Stimulated activated CD4-positive, alpha-beta T cell treated with anti-CD3 and anti-CD28 coated beads, Interleukin-1b, Interleukin-23, amount 100 ng/mL, for 48 hours (primary cell): ENCODE measurements around the gene DENND4C.

ENCODE experiments used
- DNase-seq: peaks from one replicate; pipeline ENCODE4 v3.0.0-alpha.2; 2020

The DENND4C gene

DNA sequence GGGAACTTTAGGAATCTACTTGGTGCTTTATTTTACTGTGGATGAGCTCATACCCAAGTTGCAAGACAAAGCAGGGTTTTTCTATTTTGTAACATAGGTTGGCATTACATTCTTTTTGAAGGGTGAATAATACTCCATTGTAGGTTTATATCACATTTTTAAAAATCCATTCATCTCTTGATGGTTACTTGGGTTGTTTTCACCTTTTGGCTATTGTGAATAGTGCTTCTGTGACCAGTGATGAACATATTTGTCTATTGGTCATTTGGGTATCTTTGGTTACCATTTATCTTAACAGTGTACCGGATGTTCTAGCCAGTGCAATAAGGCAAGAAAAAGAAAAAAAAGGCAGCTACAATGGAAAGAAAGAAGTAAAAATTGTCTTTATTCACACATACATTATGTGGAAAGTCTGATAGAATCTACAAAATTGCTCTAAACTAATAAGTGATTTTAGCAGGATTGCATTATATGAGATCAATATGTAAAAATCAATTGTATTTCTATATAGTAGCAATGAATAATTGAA is 40.0 kb downstream of the DENND4C start:
- no peak for DNase-seq

DNA sequence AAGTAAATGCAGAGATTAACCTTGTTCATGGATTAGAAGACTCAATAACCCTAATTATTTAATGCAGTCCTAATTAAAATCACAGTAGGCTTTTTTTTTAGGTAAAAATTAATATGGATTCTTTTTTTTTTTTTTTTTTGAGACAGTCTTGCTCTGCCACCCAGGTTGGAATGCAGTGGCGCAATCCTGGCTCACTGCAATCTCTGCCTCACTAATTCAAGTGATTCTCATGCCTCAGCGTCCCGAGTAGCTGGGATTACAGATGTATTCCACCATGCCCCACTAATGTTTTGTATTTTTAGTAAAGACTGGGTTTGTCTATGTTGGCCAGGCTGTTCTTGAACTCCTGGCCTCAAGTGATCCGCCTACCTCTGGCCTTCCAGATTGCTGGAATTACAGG is 40.6 kb downstream of the DENND4C start:
- DNase-seq: no peak

DNA sequence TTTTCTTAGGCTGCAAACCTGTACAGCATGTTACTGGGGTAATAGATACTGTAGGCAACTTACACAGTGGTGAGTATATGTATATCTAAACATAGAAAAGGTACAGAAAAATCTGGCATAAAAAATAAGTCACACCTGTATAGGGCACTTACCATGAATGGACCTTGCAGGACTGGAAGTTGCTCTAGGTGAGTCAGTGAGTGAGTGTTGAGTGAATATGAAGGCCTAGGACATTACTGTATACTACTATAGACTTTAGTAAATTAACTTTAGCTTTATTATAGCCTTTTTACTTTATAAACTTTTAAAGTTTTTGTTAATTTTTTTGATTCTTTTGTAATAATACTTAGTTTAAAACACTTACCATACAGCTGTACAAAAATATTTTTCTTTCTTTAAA is 51.3 kb downstream of the DENND4C start:
- no peak for DNase-seq

DNA sequence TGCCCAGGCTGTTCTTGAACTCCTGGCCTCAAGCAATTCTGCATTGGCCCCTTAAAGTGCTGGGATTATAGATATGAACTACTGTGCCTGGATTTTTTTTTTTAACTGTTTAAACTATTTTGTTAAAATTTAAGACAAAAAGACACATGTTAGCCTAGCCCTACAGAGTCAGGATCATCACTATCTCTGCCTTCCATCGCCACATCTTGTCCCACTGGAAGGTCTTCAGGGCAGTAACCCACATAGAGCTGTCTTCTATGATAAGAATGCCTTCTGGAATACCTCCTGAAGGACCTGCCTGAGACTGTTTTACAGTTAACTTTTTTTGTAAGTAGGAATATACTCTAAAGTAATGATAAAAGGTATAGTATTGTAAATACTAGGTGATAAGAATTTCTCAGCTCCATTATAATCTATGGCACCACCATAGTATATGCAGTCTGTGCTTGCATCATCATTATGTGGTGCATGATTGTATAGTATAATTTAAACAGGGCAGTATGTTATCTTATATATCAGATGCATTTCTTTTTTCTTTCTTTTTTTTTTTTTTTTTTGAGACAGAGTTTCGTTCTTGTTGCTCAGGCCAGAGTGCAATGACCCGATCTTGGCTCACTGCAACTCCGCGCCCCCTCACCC is 52.7 kb downstream of the DENND4C start:
- DNase-seq: no peak

DNA sequence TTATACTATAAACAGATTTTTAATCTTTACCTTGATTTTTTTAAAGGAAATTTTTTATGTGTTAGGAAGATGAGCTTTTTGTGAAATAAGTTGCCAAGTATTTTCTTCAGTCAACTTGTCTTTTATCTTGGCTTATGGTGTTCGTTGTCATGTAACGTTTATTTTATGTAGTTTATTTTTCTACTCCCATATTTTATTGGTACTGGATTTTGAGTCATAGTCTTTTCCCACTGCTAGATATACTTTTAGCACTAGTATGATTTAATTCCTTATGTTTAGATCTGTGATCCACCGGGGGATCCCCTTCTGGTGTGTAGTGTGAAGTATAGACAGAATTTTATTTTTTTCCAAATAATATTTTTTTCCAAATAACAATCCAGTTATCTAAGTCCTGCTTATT is 54.2 kb downstream of the DENND4C start:
- DNase-seq: no peak

DNA sequence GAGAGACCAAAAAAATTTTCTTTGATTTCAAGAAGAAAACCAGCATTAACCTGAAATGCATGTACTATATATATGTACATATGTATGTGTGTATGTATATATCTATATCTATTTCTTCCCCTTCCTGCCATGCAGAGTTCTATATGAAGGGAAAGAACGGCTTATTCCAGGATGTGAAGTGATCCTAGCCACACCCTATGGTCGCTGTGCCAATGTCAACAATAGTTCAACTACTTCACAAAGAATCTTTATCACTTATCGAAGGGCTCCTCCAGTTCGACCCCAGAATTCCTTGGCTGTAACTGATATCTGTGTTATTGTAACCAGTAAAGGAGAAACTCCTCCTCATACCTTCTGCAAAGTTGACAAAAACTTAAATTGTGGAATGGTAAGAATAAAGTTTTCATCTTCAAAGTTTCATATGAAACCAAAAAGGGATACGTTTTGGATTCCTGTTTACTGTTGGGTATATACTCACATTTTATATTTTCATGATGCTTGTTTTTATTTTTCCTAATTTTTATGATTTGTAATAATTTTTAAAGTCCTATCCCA is 56.2 kb downstream of the DENND4C start:
- no peak for DNase-seq

DNA sequence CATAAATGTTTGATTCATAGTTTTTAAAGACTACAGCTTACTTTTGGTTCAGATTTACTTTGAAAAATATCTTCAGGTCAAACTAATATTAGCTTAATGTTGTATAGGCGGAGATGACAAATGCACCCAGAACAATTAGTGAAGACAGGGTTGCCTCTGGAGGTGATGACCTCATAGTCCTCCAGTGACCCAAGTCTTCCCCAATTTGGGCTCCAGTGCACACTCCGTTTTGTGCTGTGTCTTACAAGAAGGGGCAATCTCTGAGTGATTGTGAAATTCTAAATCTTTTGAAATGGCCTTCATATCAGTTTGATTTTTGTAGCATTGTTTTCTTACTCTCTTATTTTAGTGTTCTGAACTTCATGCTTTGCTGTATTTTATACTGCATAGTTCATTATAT is 57.6 kb downstream of the DENND4C start:
- DNase-seq: no peak

DNA sequence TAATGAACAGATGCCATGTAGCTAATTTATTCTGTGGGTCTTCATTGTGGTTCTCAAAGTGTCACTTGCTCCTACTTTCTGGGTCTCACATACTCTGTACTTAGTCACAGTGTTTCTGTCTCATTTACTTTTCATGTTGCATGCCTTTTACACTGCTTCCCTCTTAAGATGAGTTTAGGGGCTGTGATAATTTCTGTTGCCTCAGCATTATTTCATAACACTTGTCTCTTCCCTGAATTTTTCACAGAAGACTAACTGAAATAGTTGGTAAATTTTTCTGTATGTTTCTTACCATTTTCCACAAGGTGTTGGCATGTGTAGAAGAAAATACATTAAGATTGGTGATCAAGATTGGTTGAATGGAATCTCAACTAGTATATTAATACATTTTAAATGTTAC is 59.6 kb downstream of the DENND4C start:
- no peak for DNase-seq

DNA sequence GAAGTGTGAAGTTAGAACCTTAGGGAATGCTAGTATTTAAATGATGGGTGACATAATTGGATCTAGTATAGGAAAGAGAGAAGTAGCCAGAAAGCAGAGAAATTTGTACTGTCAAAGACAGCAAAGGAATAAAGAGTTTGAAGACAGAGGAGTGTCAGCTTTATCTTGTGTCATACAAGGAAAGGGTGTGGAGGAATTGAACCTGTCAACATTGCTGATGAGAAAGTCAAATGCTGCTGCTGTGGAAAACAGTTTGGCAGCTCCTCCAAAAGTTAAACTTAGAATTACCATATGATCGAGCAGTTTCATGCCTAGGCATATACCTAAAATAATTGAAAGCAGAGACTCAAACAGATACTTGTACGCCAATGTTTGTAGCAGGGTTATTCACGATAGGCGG is 63.7 kb downstream of the DENND4C start:
- DNase-seq: no peak

DNA sequence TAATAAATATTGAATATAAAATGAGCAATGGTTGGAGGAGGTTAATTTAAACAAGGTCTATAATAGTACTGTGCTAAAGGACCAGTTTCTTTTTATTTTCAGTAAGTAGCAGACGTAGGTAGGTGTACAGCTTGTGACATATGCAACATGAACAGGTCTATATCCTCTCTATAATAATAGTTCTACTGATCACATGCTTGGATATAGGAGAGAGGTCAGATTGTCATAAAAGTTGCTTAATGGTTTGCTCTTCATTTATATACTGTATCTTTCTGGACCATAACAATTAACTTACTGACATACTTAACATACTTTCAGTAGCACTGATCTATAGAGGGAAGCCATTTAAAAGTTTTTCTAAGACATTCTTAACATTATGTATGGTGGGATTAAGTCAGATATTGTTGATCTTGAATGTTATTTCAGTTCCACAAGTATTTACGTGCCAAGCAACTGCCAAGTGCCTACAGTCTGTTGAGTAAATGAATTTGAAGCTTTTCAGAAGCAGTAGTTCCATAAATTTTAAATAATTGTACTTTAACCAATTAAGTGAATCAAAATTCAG is 68.0 kb downstream of the DENND4C start:
- DNase-seq: no peak

DNA sequence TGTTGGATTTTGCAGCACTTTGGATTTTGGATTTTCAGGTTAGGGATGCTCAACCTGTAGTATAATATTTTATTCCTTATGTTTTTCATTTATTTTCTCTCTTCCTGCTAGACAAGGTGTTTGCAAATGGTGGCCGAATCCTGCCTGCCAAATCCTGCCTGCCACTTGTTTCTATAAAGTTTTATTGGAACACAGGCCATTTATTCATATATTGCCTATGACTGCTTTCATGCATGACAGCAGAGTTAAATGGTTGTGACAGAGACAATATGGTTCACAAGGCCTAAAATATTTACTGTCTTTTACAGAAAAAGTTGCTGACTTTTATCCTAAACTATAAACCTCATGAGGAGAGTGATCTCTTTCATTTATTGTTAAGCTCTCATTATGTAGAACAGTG is 72.7 kb downstream of the DENND4C start:
- DNase-seq: no peak

DNA sequence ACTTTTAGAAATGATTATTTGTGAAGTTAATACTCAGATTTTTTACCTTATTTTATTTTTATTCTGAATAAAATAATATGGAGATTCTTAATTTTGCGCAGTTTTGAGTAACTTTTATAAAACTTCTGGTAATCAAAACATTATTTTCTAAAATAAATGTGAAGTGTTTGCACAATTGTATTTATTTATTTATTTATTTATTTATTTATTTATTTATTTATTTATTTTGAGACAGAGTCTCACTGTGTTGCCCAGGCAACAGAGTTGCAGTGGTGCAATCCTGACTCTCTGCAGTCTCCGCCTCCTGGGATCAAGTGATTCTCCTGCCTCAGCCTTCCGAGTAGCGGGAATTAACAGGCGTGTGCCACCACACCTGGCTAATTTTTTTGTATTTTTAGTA is 76.1 kb downstream of the DENND4C start:
- DNase-seq: no peak

DNA sequence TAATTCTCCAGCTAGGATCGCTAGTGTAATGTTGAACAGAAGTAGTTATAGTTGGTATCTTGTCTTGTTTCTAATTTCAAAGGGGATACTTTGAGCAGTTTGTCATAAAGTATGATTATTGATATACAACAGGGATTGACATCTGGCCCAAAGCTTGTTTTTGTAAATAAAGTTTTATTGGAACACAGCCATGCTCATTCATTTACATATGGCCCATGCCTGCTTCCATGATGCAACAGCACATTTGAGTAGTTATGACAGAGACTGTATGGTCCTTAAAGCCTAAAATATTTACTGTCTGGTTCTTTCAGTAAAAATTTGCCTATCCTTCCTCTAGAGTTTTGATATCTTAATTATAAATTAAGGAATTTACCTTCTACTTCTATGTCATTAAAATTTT is 79.8 kb downstream of the DENND4C start:
- no peak for DNase-seq

DNA sequence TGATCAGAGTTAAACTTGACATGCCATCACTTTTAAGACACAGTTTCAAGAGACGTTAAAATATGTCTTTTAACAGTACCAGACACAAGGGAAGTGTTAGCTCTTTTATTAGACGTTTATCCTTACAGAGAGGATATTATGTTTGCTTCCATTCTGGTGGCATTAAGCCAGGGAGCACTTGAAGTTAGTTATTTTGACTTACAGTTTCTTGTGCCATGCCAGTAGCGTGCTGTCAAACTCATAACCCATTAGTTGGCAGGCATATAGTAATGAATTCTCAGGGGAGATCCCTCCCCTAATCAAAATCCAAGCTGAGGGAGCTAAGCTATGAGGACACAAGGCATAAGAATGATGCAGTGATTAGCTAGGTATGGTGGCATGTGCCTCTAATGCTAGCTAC is 83.1 kb downstream of the DENND4C start:
- no peak for DNase-seq

DNA sequence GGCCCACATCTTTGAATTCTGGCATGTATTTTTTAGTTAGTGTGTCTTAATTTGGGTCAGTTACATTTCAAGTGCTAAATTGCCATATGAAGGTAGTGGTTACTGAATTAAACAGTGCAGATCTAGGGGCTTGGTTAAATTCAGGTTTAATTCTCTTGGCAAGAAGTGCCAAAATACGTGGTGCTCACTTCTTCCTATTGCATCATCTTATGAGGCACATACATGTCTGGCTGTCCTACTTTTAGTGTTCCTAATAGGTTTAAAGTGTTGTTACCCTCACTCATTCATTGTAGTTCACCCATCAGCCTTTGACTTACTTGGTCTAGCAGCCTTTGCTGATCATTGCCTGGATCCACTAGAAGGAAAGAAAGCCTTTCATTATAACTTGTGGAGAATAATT is 90.0 kb downstream of the DENND4C start:
- no peak for DNase-seq

DNA sequence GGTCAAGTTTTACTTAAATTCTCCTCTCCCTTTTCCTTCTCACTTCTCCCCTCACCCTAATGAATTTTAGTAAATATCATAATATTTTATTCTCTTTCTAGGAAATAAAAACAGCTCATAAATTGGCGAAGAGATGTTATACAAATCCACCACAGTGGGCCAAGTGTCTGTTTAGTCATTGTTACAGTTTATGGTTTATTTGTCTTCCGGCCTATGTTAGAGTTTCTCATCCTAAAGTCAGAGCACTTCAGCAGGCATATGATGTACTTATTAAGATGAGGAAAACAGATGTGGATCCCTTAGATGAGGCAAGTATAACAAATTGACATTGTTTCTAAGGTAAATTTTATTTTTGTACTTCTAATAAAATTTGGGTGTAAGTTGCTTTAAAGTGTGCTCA is 101.4 kb downstream of the DENND4C start:
- DNase-seq: no peak

DNA sequence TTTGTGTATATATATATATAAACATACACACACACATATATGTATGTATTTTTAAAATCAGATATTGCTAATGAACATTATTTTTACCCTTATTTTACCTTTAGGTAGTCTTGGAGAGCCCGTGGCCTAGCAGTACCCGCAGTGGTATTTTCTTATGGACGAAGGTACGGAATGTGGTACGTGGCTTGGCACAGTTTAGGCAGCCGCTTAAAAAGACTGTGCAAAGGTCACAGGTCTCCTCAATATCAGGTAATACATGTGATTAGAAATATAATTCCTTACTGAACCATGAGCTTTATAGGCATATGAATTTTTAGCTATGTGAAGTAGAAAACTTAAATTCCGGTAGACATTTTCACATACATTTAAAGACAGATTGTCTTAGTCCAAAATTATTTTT is 105.7 kb downstream of the DENND4C start:
- no peak for DNase-seq

DNA sequence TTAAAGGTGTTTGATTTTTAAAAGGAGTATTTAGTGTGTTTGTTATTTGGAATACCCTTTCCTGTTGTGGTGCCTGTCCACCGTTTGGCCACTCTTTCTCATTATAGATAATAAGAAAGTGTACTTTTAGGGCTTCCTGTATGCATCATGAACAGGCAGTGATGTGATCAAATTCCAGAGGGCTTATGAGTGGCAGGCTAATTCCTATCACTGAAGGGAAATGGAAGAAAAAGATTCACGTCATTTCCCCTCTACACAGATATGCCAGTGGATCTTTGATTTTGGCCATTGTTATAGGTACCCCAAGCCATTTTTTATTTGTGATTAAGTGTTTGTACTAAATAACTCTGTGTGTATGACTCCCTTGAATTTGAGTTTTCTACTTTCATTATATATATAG is 112.5 kb downstream of the DENND4C start:
- DNase-seq: no peak

DNA sequence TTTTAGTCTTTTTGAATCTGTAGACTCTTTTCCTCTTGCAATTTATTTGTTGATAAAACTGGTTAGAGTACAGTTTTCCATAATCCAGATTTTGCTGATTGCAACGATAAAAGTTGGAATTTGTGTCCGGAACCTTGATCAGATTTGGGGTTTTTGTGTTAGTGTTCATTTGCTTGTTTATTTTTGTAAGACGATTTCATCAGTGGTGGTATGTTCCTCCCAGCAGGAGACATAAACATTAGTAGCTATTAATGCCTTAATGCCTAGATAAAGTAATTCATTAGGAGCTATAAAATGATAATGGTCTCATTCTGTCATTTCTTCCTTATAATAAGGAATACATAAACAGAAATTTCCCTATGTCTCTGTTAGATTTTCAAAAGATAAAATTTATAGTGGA is 128.2 kb downstream of the DENND4C start:
- DNase-seq: no peak

DNA sequence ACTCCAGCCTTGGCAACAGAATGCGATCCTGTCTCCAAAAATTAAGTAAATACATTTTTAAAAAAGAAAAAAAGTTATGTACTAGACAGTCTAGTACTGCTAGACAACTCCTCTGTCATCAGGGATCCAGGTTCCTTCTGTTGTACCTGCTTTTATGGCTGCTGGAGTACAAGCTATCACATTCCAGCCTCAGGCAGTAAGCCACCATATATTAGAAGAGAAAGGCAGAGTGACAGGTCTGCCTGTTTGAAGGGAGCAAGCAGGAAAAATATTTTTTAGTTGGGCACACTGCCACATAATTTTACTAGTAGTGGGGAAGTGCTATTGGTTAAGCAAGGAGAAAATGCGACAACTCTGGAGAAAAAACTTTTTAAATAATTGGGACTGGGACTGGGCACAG is 138.6 kb downstream of the DENND4C start:
- no peak for DNase-seq

DNA sequence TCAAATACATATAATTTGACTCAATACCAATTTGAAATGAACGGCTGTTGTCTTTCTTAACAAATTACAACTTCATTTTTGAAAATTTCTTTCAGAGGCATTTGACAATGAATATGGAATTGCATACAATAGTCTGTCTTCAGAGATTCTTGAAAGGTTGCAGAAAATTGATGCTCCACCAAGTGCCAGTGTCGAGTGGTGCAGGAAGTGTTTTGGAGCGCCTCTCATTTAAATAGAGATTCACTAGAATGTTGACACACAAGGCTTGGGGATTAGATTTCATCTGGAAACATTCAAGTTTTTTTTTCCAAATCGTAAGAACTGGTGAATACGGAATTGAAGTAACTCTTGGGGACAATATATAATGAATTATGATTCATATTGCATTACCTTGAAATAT is 141.4 kb downstream of the DENND4C start:
- DNase-seq: no peak

DNA sequence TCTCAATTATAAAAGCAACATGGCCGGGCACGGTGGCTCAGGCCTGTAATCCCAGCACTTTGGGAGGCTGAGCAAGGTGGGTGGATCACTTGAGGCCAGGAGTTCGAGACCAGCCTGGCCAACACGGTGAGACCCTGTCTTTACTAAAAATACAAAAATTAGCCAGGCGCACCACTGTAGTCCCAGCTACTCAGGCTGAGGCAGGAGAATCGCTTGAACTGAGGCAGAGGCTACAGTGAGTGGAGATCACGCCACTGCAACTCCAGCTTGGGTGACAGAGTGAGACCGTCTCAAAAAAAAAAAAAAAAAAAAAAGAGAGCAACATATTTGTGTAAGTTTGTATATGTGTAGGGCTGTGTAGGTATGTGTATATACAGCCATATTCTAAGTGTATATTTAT is 142.1 kb downstream of the DENND4C start:
- no peak for DNase-seq

DNA sequence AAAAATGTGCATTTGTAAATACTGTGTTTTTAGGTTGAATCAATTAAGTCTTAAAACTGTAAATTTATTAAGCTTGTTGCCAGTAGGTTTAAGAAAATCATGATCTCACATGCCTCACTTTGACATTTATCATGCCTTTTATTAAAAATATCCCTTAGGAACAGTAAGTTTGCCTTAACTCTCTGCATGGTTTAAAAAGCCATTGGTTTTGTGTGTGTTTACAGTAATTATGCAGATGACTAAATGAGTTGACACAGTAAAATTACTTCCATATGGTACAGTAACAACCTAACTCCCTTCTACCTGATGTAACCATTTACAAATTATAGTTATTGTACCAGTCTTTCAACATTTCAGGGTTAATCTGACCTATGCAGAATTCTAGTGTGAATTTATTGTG is 143.0 kb downstream of the DENND4C start:
- no peak for DNase-seq

DNA sequence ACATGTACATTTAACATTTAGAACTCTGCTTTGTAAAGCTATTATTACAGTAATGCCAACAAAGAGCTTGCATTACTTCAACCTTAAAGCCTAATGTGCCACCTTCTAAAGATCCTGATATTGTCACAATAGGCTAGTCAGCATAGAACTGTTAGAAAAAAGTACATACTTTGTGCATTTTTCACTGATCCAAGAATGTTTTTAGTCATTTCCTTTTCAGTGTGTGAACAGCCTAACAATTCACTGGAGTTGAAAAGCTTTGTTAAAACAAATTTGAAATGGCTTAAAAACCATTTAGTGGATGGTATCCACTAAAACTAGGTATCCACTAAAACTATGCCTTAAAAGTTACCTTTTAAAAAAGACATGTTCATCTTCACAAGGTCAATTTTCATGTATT is 145.0 kb downstream of the DENND4C start:
- no peak for DNase-seq

DNA sequence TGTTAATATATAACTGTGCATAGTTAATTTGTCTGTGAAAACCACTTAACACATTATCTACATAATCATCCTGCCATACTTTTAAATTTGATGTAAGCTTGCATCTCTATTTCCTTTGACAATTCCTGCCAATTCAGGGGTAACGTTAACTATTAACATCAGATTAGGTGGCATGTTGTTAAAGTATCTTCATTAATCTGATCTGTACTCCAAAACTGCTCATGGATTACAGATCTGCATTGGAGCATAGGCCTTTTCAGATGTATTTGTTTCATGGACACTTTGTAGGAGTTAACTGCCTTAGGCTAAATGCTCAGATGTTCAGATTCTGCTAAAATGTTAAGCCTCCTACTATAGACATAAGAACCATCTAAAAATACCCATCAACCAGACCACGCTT is 146.4 kb downstream of the DENND4C start:
- DNase-seq: no peak
